Stimulated activated CD8-positive, alpha-beta memory T cell treated with anti-CD3 and anti-CD28 coated beads, Interleukin-12 subunit alpha, Interleukin-12 subunit beta, amount 100 ng/mL, for 24 hours (primary cell): ENCODE data around the gene ABCC3.

ENCODE experiments used
- DNase-seq: peaks from one replicate; pipeline ENCODE4 v3.0.0-alpha.2; 2020; ENCODE audit errors: extremely low read depth

ABCC3 gene

GRCh38 chr17:50642722-50643656 lies 8.3 kb downstream of the ABCC3 start:
- no peak for DNase-seq

GRCh38 chr17:50645748-50646682 lies 11.3 kb downstream of the ABCC3 start:
- DNase-seq = no peak

GRCh38 chr17:50647187-50647586 lies 12.5 kb downstream of the ABCC3 start:
- no peak for DNase-seq

DNA sequence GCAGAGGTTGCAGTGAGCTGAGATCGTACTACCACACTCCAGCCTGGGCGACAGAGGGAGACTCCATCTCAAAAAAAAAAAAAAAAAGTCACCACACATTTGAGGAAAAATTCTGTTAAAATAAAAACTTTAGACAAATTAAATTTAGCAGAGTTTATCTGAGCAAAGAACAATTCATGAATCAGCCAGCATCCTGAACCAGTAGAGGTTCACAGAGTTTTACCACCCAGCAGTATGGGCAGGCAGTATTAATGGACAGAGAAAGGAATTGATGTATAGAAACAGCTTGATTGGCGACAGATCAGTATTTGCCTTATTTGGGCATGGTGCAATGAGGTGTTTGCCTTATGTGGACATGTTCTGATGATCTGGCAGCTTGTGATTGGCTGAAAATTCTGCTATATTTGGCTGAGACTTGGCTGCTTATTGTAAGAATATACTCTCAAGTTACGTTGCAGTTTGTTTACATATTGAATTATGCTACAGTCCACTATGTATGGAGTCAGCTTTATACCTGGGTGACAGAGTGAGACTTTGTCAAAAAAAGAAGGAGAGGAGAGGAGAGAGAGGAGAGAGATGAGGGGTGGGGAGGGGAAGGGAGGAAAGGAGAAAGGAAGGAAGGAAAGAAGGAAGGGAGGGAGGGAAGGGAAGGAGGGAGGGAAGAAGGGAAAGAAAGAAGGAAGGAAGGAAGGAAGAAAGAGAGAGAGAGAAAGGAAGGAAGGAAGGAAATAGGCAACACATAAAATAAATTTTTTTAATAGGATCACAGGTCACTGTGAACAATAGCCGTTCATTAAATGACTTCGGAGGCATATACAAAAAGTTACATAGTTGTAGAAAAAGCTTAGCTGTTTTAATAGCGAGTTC lies 14.6 kb downstream of the ABCC3 start:
- DNase-seq = no peak

GRCh38 chr17:50651661-50652060 lies 17.0 kb downstream of the ABCC3 start:
- DNase-seq = no peak

DNA sequence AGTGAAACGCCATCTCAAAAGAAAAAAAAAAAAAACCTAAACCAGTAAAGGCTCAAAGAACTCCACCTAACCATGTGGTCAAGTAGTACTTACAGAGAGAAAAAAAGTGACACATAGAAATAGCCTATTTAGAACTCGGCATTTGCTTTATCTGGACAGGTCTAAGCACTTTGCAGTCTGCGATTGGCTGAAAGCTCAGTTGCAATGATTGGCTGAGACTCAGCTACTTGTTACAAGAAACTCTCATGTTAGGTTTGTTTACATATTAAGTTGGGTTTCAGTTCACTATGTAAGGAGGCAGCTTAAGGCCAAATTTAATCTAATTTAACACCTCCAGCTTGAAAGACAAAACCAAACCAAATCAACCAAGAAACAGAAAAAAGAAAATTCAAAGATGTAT lies 19.1 kb downstream of the ABCC3 start:
- no peak for DNase-seq

DNA sequence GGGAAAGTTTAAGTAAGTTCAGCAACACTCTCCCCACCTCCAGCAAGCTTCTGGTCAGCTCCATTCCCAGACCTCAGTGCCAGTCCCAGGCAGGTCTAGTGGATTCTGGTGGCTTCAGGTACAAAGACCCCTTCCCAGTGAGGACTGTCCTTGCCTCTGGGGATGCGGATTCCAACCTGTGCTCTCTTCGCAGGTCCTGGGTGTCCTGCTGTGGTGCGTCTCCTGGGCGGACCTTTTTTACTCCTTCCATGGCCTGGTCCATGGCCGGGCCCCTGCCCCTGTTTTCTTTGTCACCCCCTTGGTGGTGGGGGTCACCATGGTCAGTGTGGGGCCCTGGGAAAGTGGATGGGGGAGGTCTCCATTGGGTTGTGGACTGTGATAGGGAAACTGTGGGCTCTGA lies 21.8 kb downstream of the ABCC3 start:
- DNase-seq = no peak

DNA sequence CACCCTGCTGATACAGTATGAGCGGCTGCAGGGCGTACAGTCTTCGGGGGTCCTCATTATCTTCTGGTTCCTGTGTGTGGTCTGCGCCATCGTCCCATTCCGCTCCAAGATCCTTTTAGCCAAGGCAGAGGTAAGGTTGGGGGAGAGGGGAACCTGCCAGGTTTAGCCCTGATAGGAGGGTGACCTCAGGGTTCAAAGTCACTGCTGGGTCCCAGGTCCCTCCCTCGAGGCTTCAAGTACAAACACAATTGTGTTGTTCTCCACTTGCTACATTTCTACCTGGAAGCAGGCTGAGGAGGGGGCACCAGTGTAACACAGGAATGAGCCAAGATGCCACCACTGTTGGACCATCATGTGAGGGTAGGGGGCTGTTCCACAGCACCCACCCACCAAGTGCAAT lies 22.4 kb downstream of the ABCC3 start:
- DNase-seq = no peak

- no peak for DNase-seq
Measured at GRCh38 chr17:50657627-50658026, 22.9 kb downstream of the ABCC3 start.

DNA sequence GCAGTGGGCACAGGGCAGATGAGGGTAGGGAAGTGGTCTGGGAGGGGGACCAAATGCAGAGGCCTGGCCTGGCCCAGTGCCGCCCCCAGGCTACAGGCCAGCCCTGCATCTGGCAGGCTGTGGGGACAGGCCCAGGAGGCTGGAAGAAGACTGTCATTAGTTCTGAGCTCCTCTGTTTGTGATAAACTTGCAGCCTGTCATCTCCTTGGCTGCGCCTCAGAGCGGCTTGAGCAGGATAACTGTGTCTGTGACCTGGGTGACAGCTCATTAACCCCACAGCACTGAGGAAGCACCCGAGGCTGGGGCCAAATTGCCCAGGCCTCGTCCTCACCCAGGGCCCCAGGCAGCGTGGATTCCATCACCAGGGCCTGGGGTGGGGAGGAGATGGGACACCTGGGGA lies 23.9 kb downstream of the ABCC3 start:
- no peak for DNase-seq

DNA sequence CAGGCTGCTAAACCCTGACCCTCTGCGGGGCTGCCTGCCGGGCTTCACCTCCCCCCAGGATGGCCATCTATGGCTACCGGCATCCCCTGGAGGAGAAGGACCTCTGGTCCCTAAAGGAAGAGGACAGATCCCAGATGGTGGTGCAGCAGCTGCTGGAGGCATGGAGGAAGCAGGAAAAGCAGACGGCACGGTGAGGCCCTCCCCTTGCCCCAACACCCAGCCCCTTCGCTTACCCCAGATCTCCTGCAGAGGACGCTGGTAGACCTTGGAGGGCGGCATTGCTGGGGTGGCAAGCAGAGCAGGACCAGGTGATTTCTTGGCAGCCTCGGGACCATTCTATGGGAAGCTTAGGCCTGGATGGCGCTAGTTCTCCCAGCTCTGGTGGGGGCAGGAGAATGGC lies 24.5 kb downstream of the ABCC3 start:
- DNase-seq = no peak

GRCh38 chr17:50660042-50660886 lies 25.6 kb downstream of the ABCC3 start:
- DNase-seq = no peak

DNA sequence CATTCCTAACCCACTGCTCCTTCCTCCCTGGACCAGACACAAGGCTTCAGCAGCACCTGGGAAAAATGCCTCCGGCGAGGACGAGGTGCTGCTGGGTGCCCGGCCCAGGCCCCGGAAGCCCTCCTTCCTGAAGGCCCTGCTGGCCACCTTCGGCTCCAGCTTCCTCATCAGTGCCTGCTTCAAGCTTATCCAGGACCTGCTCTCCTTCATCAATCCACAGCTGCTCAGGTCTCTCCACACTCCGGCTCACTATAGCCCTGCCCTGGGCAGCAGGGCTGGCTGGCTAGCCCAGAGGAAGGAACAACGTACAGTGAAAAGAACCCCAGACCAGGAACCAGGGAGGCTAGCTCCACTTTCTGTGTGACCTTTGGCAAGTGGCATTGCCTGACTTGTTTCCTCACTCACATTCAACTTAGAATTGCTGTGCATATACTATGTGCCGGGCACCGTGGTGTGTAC lies 26.2 kb downstream of the ABCC3 start:
- no peak for DNase-seq

DNA sequence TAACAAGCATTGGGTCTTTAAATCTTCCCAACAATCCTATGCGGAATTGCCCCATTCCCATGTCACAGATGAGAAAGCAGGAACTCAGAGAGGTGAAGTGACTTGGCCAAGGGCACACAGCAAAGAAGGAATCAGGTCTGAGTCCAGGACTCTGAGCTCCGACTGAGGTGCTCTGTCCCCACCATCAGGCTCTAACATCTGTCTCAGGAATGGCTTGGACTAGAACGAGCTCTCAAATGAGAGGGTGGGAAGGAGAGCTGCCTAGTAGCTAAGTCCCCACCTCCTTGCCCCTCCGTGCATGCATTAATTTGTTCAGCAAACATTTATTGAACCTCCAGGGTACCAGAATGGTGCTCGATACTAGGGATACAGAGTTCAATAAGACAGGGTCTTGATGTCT lies 26.7 kb downstream of the ABCC3 start:
- no peak for DNase-seq

GRCh38 chr17:50661795-50662391 lies 27.2 kb downstream of the ABCC3 start:
- DNase-seq = no peak

- no peak for DNase-seq
Measured at GRCh38 chr17:50662632-50663225, 28.0 kb downstream of the ABCC3 start.

DNA sequence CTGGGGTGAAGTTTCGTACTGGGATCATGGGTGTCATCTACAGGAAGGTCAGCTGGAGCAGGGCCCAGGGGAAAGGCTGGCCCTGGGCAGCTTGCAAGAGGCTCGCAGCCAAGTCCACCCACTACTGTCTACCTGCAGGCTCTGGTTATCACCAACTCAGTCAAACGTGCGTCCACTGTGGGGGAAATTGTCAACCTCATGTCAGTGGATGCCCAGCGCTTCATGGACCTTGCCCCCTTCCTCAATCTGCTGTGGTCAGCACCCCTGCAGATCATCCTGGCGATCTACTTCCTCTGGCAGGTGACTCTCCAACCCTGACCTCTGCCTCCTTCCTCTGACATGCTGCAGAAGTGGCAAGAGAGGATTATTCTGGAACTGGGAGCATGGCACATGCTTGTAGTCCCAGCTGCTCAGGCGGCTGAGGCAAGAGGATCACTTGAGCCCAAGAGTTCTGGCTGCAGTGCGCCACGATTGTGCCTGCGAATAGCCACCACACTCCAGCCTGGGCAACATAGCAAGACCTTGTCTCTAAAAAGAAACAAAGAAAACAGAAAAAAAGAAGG lies 29.2 kb downstream of the ABCC3 start:
- DNase-seq = no peak

GRCh38 chr17:50664788-50665458 lies 30.2 kb downstream of the ABCC3 start:
- DNase-seq = no peak

DNA sequence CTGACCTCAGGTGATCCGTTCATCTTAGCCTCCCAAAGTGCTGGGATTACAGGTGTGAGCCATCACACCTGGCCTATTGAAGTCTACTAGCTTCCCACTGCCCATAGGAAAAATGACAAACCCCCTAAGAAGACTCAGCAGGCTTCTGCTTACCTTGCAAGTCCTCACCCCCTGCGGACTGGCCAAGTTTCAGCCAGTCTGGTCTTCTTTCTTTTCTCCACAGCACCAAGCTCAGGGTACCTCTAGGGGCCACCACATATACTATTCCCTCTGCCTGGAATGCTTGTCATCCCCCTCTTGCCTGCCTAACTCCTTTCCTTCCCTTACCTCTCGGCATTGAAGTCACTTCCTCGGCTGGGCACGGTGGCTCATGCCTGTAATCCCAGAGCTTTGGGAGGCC lies 31.2 kb downstream of the ABCC3 start:
- no peak for DNase-seq
